DMS 273 treated with DMSO at 0.1 percent for 48 hours (cell line): Measurements from ENCODE around the gene SLC38A10.

Experiments used
- DNase-seq: peaks from one replicate; lab custom pipeline; 2025; lab: John Stamatoyannopoulos, UW

Gene SLC38A10

DNA sequence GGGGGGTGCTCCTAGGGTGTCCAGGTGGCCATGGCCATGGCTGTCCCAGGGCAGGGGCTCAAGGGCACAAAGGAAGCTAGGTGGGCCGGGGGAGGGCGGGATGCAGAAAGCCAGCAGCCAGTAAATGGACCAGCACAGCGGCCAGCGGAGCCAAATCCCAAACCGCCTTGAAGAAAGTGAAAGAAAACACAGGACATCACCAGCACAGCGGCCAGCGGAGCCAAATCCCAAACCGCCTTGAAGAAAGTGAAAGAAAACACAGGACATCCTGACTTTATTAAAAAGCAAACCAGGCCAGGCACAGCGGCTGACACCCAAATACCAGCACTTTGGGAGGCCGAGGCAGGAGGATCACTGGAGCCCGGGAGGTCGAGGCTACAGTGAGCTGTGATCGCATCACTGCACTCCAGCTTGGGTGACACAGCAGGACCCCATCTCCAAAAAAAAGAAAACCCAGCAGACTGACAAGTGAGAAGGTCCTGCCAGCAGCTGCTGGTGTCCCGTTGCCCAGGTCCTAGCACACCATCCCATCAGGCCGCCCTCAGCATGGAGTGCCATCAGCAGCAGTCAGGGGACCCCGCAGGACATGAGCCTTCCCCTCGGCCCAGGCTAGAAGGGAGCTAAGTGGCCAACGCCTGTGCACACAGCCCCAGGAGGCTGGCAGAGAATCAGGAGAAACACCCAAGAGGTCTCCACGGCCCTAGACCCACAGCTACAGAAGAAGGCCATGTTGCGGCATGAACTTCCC, 17.0 kb downstream of the SLC38A10 start:
- DNase-seq: no peak

DNA sequence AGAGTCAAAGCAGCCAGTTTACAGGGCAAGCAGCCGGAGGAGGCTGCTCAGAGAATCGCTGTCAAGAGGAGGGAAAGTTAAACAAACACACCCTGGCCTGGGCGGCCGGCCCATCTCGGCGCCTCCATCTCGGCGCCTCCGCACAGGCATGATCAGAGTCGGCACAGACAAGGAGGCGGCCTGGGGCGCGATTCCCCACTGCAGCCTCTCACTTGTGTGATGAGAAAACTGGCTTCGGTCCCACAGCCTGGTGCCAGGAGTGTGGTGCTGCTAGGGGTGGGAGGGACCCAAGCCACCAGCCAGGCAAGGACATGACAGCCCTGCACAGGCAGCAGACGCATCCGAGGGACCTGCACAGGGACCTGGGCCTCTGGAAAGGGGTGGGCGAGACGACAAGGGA, 17.7 kb downstream of the SLC38A10 start:
- no peak for DNase-seq

DNA sequence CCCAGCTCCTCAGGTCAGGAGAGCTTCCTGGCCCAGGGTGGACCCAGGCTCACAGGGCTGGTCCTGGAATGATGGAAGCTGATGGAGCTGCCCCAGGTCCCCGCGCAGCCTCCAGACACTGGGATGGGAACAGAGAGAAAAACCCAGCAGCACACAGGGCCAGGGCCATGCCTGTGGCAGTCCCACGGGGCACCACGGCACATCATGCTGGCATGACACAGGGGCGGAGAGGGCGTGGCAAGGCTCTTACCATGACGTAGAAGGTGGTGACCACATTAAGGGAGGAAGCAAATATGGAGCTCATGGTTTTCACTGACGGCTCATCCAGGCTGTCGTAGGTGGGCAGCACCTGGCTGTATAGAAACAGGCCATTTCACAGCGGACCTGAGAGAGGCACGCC, 18.3 kb downstream of the SLC38A10 start:
- DNase-seq: no peak

DNA sequence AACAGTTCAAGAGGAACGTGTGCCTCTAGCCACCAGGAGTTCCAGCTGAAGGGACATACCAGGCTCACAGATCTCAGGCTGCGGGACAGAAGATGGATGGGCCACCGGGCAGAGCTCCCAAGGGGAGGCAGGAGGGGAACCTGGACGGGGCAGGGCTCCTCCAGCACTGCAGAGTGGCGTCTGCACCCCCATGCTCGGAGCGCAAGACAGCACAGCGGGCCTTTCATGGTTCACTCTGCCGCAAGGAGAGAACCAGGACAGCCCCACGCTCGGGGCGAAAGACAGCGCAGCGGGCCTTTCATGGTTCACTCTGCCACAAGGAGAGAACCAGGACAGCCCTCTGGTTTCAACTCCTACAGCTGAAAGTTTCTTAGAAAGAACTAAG, 20.6 kb downstream of the SLC38A10 start:
- DNase-seq: no peak

DNA sequence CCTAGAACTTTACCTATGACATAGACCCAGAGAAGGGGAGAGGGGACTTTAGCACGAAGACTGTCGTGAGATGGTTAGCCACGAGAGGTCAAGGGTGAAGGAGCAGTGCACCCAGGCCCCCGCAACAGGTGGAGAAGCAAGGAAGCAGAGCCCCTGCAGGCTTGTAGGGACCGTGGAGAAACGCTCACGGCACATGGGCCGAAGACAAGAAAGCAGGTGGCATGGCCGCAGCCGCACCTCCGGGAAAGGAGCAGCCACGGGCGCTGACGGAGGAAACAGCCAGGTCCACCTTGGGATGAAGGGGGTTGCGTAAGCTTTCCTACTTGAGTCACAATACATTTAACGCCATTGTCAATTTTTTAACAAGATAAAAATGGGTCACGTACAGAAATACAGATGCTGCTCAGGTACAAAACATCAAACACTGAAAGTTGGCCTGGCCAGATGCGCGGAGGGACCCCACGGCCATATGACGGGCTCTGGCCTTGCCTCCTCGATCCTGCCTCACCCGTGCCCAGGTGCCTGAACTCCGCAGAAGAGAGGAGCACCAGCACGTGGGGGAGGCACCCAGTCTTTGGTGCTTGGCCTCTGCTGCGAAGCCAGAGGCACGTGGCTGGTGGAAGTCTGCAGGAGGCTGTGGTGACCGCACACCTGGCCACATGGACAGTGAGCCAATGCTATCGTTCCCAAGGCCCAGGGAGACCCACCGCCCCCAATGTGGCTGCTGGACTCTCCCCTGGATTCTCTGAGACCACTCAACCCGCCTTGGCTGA, 21.2 kb downstream of the SLC38A10 start:
- no peak for DNase-seq

DNA sequence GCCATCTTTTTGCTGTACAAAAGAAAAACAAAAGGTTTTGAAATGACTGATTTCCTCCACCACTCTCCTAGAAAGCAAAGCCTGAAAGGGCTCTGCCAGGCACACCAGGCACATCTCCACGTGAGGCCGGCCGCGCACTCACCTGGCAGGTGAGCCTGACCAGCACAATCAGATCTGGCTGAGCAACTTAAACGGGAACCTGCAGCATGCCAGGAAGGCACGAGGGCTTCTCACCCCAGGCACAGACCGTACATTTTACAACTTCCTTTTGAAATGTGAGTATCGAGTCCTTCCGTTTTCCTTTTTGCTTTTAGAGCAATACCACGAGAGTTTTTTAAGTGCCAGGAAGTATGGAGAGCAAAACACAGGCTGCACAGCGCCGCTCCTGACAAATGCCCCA, 22.5 kb downstream of the SLC38A10 start:
- DNase-seq: no peak

DNA sequence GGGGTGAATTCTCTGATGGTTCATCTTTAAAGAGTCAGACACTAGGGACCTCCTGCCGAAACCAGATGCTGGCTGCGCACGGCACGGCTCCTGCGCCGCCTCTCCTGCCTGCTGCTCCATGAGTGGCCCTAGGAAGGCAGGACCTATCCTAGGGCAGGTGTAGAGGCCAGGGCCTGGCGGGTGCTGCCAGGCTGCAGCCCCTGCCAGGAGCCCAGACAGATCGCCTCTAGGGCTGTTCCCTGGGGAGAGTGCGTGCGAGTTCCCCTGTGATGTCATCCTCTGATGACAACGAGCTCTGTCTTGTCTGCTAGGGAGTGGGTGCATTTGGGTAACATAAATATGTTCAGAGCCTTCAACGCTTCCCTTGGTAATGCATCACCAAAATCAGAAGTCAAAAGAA, 23.9 kb downstream of the SLC38A10 start:
- no peak for DNase-seq

DNA sequence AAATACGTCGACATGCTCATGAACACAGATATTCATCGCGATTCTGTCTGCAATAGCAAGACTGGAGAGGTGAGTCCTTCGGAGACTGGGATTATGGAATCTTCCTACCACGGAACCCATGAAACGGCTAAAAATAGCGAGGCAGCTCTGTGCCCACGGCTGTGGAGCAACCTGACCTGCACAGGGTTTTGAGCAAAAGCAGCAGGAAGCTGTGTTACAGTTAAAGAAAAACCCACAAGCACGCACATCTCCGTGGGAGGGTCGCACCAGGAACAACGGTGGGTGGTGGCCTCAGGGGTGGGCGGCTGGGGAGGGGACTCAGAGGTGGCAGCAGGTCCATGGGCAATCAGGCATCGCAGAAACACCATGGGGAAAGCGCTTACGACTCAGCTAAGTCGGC, 24.8 kb downstream of the SLC38A10 start:
- DNase-seq: no peak

DNA sequence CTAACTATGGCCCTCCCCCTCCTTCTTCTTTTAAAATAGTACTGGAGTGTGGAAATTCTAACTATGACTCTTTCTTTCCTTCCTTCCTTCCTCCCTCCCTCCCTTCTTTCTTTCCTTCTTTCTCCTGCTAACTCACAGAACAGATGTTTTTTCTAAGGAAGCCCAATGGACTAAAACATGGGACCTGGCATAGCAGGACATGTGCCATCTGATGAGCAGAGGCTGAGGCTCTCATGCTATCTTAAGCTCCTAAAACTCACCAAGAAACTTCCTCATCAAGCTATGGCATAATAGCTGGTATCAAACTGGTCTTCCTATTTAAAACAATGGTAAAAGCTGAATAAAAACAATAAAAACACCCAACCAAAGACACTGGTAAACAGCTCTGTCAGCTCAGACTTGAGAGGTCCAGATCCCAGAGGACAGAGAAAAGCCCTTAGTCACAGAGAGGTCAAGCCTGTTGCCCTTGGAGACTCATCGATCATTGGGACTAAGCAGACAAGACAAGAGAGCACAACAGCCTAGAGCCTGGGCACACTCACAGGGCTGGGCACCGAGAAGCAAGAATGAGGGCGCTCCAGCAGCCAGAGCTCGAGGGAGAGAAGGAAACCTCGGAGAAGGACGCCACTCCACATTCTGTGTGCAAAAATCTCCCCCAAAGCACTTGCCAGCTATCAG, 27.6 kb downstream of the SLC38A10 start:
- DNase-seq: no peak

DNA sequence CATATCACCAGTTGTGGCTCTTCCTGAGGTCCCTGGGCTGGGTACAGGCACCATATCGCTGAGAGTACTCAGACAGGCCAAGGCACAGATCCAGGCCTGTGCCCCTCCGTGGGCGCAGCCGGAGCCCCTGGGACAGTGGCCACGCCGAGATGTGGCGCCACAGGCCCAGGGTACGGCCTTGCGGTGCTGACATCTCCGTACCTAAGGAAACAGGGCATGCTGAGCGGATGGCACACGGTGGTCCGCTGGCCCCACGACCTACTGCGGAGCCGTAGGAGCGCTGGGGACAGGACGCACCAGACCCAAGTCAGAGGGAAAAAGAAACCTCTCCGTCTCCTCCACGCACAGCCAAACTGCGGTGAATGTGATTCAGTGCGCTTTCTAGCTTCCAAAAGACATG, 29.5 kb downstream of the SLC38A10 start:
- DNase-seq: no peak

DNA sequence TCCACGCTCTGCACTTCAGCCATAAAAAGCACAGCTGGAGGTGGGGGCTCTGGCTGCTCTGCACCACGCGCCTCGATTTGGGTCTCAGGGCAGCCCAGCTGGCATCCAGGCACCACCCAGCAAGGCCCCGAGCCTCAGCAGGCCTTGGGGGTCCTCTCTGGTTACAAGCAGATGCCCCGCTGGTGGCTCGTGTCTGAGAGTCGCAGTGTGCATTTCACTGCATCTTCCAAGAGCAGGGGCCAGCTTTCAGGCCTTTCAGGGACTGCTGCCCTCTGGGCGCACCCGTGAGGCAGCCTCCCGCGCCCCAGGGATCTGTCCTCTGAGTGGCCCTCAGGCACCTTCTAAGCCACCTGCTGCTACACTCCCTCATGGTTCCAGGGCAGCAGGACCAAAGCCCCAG, 30.5 kb downstream of the SLC38A10 start:
- no peak for DNase-seq

DNA sequence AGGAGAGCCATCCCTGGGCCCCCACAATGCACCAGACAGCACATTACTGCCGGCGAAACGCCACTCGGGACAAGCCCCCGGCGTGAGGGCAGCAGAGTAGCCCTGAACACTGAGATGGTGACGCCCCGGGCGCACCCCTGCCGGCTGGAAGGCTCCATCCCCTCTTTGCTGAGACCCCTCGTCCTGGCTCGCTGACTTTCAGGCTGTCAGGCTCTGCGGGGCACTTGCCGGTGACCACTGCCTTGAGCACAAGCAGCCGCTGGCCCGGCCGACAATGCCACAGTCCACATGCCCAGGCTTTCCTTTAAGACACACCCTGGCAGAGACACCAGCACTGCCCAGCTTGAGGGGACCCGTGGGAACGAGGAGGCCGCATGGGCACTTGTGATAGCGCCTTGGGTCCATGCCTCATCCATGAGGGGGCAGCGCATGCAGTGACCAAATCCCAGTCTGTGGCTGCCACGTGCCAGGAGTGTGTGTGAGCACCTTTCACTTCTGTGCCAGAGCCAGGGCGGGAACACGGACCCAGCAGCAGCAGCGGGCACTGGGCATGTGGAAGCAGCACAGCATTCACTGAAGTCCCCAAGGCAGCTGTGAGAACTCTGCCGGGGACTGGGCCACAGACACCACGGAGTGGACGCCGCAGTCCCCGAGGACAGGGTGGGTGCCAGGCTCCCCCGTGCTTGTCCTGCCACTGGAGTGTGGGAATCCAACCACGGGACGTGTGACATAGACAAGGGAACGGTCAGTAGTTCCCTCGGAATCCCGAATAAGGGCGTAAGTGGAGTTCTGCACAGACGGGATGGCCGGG, 31.5 kb downstream of the SLC38A10 start:
- no peak for DNase-seq

DNA sequence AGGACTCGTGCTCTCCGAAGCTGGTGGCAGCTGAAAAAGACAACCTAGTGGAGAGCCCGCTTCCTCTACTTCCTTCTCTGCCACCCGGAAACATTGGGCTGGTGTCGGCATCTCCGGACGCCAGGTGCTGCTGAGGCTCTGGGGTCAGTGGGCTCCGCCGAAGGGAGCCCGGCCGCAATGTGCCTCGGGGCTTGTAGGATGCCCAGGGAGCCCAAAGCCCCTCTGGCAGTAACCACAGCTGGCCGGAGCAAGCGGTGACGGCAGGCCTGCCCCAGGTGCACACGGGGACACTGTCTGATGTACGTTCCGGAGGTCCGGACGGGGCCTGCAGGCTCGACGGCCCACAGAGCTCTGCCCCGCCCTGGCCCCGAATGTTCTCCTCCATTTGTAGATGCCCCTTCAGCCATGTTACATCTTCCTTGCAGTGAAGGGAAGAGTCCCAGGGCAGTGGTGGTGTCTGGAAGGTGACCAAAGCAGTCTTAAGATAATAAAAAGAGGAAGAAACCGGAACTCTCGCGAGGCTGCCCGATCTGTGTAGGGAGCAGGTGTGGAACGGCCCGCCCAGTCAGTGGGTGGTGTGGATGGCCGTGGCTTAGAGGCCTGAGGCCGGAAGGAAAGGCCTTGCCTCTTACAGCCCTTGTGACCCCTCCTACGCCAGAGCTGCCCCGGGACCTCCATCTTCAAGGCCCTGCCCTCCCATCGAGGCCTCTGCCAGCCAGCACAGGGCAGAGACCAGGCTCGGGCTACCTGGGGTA, 33.3 kb downstream of the SLC38A10 start:
- DNase-seq: no peak

DNA sequence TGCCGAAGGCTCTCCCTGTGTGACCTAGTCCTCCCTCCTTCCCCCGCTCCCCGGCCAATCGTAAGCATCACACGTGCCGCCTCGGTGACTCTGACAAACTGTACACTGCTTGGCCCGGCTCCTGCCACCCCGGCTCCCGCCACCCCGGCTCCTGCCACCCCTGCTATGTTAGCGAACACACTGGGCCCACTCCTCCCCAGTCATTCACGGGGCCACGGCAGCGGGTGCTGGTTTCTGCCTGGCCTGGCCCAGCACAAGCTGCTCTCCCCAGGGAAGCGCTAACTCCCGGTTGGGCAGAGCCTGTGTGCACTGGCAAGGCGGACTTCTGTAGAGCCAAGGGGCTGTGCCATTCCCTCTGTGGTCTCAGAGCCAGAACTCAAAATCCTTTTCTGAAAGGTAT, 34.0 kb downstream of the SLC38A10 start:
- no peak for DNase-seq

DNA sequence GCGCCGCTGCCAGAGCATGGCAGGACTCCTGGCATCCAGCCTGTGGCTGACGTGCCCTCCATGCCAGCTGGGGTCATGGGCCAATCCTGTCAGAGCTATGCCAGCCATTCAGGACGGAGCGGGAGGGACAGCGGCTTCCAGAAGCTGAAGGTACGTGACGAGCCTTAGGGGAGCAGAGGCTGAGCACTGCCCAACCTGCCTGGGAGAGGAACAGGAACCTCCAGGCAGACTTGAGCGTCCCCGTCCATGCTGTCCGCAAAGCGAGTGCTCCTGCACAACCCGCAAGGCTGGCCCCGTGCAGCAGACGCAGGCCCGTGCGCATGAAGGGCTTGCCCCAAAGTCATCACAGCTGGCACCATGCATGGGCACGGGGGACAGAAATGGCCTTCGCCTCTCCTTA, 34.5 kb downstream of the SLC38A10 start:
- DNase-seq: no peak

DNA sequence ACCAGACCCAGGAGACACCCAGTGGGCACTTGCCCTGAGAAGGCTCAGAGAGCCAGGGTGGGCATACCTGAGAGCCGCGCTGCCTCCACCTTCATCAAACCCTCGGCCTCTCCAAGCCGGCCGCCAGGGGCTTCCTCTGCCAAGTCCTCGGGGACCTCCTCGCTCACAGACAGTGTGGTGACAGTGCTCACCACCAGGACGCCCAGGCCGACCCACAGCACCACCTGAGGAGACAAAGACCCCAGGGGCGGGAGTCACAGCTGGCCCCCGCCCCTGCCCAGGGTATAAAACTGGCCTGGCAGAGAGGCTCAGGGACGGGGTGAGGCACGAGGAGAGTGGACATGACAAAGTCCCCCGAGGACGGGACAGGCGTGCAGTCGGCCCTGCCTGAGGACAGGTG, 34.9 kb downstream of the SLC38A10 start:
- no peak for DNase-seq

DNA sequence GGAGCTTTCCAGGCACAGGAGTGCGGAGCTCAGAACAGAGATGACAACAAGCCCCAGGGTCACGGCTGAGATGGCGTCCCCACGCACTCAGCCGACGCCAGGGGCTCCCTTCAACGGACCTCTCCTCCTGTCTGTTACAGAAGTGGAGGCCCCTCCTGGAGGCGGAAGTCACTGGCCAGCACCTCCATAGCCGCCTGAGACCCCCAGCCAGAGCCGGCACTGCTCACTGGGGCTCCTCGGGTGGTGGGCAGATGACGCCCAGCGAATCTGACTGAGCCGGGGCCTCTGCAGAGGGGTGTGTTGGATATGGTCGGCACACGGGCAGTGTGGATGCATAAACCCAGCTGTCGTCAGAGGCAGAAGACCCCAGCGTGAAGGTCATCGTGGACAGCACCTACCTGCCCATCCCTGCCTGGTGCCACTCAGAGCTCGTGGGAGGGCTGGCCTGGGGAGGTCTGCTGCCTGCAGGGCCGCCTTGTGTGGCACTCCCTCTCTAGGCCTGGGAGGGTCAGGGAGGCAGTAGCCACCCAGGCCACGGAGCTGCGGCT, 36.0 kb downstream of the SLC38A10 start:
- no peak for DNase-seq

DNA sequence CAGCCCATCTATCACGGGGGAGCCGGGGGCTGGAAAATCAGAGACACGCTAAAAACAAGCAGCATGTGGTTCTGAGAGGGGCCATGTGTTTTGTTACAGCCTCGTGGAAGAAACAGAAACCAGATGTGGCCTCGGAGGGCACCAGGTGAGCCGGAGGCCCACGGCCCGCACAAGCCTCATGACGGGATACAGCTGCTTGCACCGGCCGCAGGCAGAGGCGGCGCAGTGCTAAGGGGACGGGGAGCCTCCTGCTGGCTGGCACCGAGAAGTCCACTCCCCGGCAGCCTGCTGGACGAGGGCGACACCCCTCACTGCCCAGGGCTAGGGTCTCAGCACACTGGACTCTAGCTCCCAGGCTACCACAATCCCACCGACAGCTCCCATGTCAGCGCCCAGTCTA, 36.8 kb downstream of the SLC38A10 start:
- DNase-seq: no peak

DNA sequence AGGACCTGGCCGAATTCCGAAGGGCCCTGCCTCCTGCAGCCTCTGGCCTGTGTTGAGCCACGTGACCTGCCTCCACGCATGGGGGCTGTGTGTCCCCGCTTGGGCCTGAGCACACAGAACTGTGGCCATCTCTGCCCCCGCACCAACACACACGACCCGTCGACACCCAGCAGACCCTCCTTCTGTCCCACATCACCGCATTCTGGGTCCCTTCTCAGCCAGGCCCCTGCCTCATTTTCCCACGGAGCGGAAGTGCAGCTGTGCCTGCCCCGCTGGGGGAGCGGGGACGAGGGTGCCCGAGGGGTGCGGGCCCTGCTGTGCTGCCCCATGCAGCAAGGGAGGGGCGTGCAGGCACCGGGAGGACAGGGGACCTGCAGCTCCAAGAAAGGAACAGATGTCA, 37.6 kb downstream of the SLC38A10 start:
- no peak for DNase-seq

DNA sequence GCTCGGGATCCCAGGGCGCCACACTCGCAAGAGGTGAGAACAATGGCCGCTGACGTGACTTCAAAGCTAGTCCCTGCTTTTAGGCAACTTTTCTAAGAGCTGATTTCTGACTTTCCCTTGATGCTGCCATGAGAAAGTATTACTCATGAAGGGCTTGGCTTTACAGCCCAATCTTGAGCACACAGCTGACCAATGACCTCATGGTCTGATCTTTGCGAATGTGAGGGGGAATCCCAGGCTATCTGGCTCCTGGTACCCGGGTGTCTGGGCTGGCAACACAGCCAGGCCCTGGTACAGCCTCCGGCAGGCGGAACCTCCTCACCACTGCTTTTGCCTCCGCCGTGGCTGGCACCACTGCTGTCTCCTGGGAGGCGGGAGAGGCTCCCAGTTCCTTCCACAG, 38.5 kb downstream of the SLC38A10 start:
- no peak for DNase-seq
